ENCODE results near the gene MEIS3.

DNA sequence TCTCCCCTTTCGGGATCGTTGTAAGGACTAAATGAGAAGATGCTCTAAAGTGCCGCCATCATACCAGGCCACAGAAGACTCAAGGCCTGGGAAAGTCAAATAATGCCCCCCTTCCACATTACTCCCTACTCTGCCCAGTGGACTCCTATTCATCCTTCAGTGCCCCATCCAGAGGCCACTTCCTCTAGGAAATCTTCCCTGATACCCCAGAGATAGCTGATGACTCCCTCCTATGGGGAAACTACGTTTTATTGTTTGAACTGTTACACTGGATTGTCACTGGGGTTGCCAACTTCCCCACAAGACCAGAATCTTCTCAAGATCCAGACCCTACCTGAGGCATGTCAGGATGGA, 14.2 kb downstream of the MEIS3 start:
- TF ChIP-seq CTCF (IDR thresholded peaks at IDR 0.05) (no peak), POLR2A (IDR thresholded peaks at IDR 0.05) (no peak)

Measured in right lobe of liver (tissue), 4 donors.